Mucosa of gallbladder (tissue), 1 donor: ENCODE measurements around the gene ABCG1. TPM values are rescaled to one million over a fixed set of nuclear protein-coding genes. Genes with fewer than 3 reads are reported as not detected.
A peak's percentile ranks its signal among the peaks of the same experiment; 100 is the strongest.

Experiments used
- DNase-seq: peaks from one replicate; pipeline ENCODE4 v3.0.0-alpha.2; 2020; ENCODE audit warnings: low spot score
- total RNA-seq: library from RNA; stranded (reverse); gene quantifications from one replicate; pipeline ENCODE4 v1.2.1, GENCODE V29; 2021
- donor health status: DM: no; HTN: no; CAD: no.

The ABCG1 gene
- total RNA-seq, 1 donor from 2014 or later = 19.5 TPM

GRCh38 chr21:42266971-42267556, 48.1 kb downstream of the ABCG1 start:
- DNase-seq = no peak

GRCh38 chr21:42269386-42269785, 50.4 kb downstream of the ABCG1 start:
- no peak for DNase-seq

GRCh38 chr21:42271065-42271464, 52.1 kb downstream of the ABCG1 start:
- no peak for DNase-seq

GRCh38 chr21:42272109-42272962, 53.4 kb downstream of the ABCG1 start:
- DNase-seq = no peak

- DNase-seq = no peak
These were observed 54.2 kb downstream of the ABCG1 start for GRCh38 chr21:42272984-42273600.

- no peak for DNase-seq
These were observed 57.1 kb downstream of the ABCG1 start for GRCh38 chr21:42276076-42276475.

GRCh38 chr21:42276526-42277154, 57.7 kb downstream of the ABCG1 start:
- DNase-seq = no peak

- no peak for DNase-seq
These were observed 58.7 kb downstream of the ABCG1 start for GRCh38 chr21:42277593-42277992.

- DNase-seq = no peak
These were observed 59.7 kb downstream of the ABCG1 start for GRCh38 chr21:42278451-42279149.

GRCh38 chr21:42279341-42279871, 60.5 kb downstream of the ABCG1 start:
- no peak for DNase-seq

GRCh38 chr21:42279888-42280287, 60.9 kb downstream of the ABCG1 start:
- no peak for DNase-seq

GRCh38 chr21:42280356-42281180, 61.6 kb downstream of the ABCG1 start:
- DNase-seq = peak; percentile 52

- peak; percentile 42 for DNase-seq
These were observed 62.3 kb downstream of the ABCG1 start for GRCh38 chr21:42281181-42281680.

GRCh38 chr21:42282021-42282420, 63.1 kb downstream of the ABCG1 start:
- DNase-seq = no peak

GRCh38 chr21:42282715-42283114, 63.8 kb downstream of the ABCG1 start:
- DNase-seq = no peak

- no peak for DNase-seq
These were observed 66.8 kb downstream of the ABCG1 start for GRCh38 chr21:42285569-42286245.

GRCh38 chr21:42286416-42286815, 67.5 kb downstream of the ABCG1 start:
- DNase-seq = no peak

- DNase-seq = no peak
These were observed 68.5 kb downstream of the ABCG1 start for GRCh38 chr21:42287193-42288083.

GRCh38 chr21:42288962-42289361, 70.0 kb downstream of the ABCG1 start:
- DNase-seq = no peak
